H1 (cell line): Measurements from ENCODE around the gene ARMC6. TPM values are rescaled to one million over a fixed set of nuclear protein-coding genes. Genes with fewer than 3 reads are reported as not detected.

ENCODE experiments used
- CTCF ChIA-PET: fragments of 300-600 bp; sonication (Branson Sonifier 250); formaldehyde crosslinking; loops from one replicate; lab custom pipeline; 2021; ENCODE audit not compliant: partially characterized antibody; lab: Charles Lee
- POLR2A ChIA-PET: fragments of 300-600 bp; sonication (Branson Sonifier 250); formaldehyde crosslinking; loops from one replicate; lab custom pipeline; 2021; ENCODE audit warnings: inconsistent platforms; ENCODE audit not compliant: partially characterized antibody; lab: Charles Lee
- DNase-seq, 2 experiments: peaks; one replicate each; pipeline versions ENCODE4 v3.0.0 to v3.0.0-alpha.2; 2010 to 2022; ENCODE audit warnings: low spot score in 2 of 2, low read depth in 1 of 2, mixed read lengths in 1 of 2
- FAIRE-seq: peaks from 2 replicates; lab custom pipeline; 2011; peaks lifted over from hg19 to GRCh38; lab: Jason Lieb, UNC
- H2AFZ ChIP-seq: 2 replicates; pipeline ENCODE4 v1.8.1; 2012; ENCODE audit warnings: low read length, inconsistent platforms
- H2AK5ac ChIP-seq: 2 replicates; pipeline ENCODE4 v1.6.1; 2013; ENCODE audit warnings: low read depth, low read length
- H2BK120ac ChIP-seq: replicated peaks from 2 replicates; pipeline ENCODE3; 2013; ENCODE audit warnings: low read depth, low read length, inconsistent platforms
- H2BK12ac ChIP-seq: 2 replicates; pipeline ENCODE4 v1.6.1; 2013; ENCODE audit warnings: low read depth, low read length
- H2BK15ac ChIP-seq: 2 replicates; pipeline ENCODE4 v1.6.1; 2013; ENCODE audit warnings: low read length
- H2BK20ac ChIP-seq: 2 replicates; pipeline ENCODE4 v1.6.1; 2013; ENCODE audit warnings: low read length
- H2BK5ac ChIP-seq: 2 replicates; pipeline ENCODE4 v1.6.1; 2013; ENCODE audit warnings: low read depth, low read length
- H3K14ac ChIP-seq: 2 replicates; pipeline ENCODE4 v1.6.1; 2013; ENCODE audit warnings: inconsistent platforms; ENCODE audit not compliant: insufficient read length
- H3K18ac ChIP-seq: 2 replicates; pipeline ENCODE4 v1.6.1; 2013; ENCODE audit warnings: low read length; ENCODE audit errors: extremely low read depth
- H3K23ac ChIP-seq: 2 replicates; pipeline ENCODE4 v1.6.1; 2013; ENCODE audit warnings: inconsistent platforms; ENCODE audit not compliant: insufficient read length
- H3K23me2 ChIP-seq: 2 replicates; pipeline ENCODE4 v1.6.1; 2013; ENCODE audit warnings: low read depth, low read length
- H3K27ac ChIP-seq: 2 replicates; pipeline ENCODE4 v1.6.1; 2011; ENCODE audit warnings: low read depth, low read length, inconsistent platforms
- H3K27me3 ChIP-seq, 4 experiments: replicated peaks in 1 of 4; 1 replicate in 1 of 4; 2 replicates in 3 of 4; pipeline versions ENCODE4 v1.6.1 to v1.8.1; 2011 to 2013; ENCODE audit warnings: low read length in 3 of 4, mild to moderate bottlenecking in 3 of 4, inconsistent platforms in 2 of 4, mixed read lengths in 2 of 4, moderate library complexity in 1 of 4; ENCODE audit not compliant: control insufficient read depth in 3 of 4, insufficient read depth in 3 of 4; ENCODE audit errors: extremely low read depth in 1 of 4
- H3K36me3 ChIP-seq, 4 experiments: 2 replicates each; pipeline versions ENCODE4 v1.6.1 to v1.8.1; 2011 to 2013; ENCODE audit warnings: mild to moderate bottlenecking in 4 of 4, low read length in 3 of 4, moderate library complexity in 2 of 4, control low read depth in 1 of 4, inconsistent platforms in 1 of 4; ENCODE audit not compliant: insufficient read depth in 4 of 4, control insufficient read depth in 2 of 4
- H3K4ac ChIP-seq: replicated peaks from 2 replicates; pipeline ENCODE3; 2013; ENCODE audit warnings: low read length, low read depth, mixed read lengths, inconsistent platforms; ENCODE audit not compliant: insufficient read length
- H3K4me1 ChIP-seq, 4 experiments: replicated peaks in 1 of 4; 1 replicate in 1 of 4; 2 replicates in 3 of 4; pipeline versions ENCODE4 v1.6.1 to v1.8.1; 2011 to 2013; ENCODE audit warnings: low read length in 3 of 4, inconsistent platforms in 2 of 4, mixed read lengths in 1 of 4; ENCODE audit not compliant: insufficient read depth in 4 of 4, control insufficient read depth in 3 of 4
- H3K4me2 ChIP-seq, 2 experiments: 2 replicates each; pipeline versions ENCODE4 v1.6.1 to v1.8.1; 2011 to 2013; ENCODE audit warnings: low read depth in 2 of 2, low read length in 2 of 2, control low read depth in 1 of 2, inconsistent platforms in 1 of 2, mild to moderate bottlenecking in 1 of 2; ENCODE audit not compliant: insufficient read depth in 1 of 2
- H3K4me3 ChIP-seq, 4 experiments: fragments of 200-600, 300-600 bp in 1 of 4; sonication (generic), shearing (Covaris generic), sonication (Bioruptor Twin) in 1 of 4; 2 replicates each; pipeline versions ENCODE4 v1.5.1 to v1.8.1; 2011 to 2016; ENCODE audit warnings: low read length in 4 of 4, low read depth in 3 of 4, control low read depth in 2 of 4, inconsistent platforms in 2 of 4, mild to moderate bottlenecking in 2 of 4, mixed read lengths in 1 of 4, moderate library complexity in 1 of 4; ENCODE audit not compliant: insufficient read depth in 2 of 4; ENCODE audit errors: extremely low read depth in 1 of 4
- H3K56ac ChIP-seq: replicated peaks from 2 replicates; pipeline ENCODE3; 2013; ENCODE audit warnings: low read depth, mild to moderate bottlenecking, mixed read lengths, low read length, inconsistent platforms; ENCODE audit not compliant: insufficient read length
- H3K79me1 ChIP-seq: 2 replicates; pipeline ENCODE4 v1.6.1; 2013; ENCODE audit warnings: low read depth, low read length, control low read depth
- H3K79me2 ChIP-seq, 2 experiments: 2 replicates each; pipeline versions ENCODE4 v1.6.1 to v1.8.1; 2012 to 2013; ENCODE audit warnings: low read length in 2 of 2, mild to moderate bottlenecking in 2 of 2, inconsistent platforms in 1 of 2; ENCODE audit not compliant: insufficient read depth in 2 of 2, control insufficient read depth in 1 of 2
- H3K9ac ChIP-seq, 4 experiments: replicated peaks in 1 of 4; 1 replicate in 1 of 4; 2 replicates in 3 of 4; pipeline versions ENCODE4 v1.6.1 to v1.8.1; 2011 to 2013; ENCODE audit warnings: low read depth in 3 of 4, low read length in 3 of 4, control low read depth in 2 of 4, mild to moderate bottlenecking in 2 of 4, moderate library complexity in 2 of 4, inconsistent platforms in 1 of 4; ENCODE audit errors: extremely low read depth in 1 of 4
- H3K9me3 ChIP-seq, 2 experiments: 2 replicates each; pipeline versions ENCODE4 v1.6.1 to v1.8.1; 2012 to 2013; ENCODE audit warnings: mild to moderate bottlenecking in 2 of 2, moderate library complexity in 2 of 2, control low read depth in 1 of 2, inconsistent platforms in 1 of 2, low read depth in 1 of 2, low read length in 1 of 2, mixed read lengths in 1 of 2; ENCODE audit not compliant: insufficient read depth in 2 of 2
- H4K20me1 ChIP-seq, 2 experiments: replicated peaks in 1 of 2; 2 replicates each; pipeline versions ENCODE3 to v1.8.1; 2011 to 2013; ENCODE audit warnings: inconsistent platforms in 2 of 2, low read length in 2 of 2, mild to moderate bottlenecking in 1 of 2; ENCODE audit not compliant: insufficient read depth in 2 of 2, control insufficient read depth in 1 of 2
- H4K5ac ChIP-seq: 2 replicates; pipeline ENCODE4 v1.6.1; 2013; ENCODE audit warnings: low read length, low read depth, mixed read lengths, inconsistent platforms; ENCODE audit not compliant: insufficient read length
- H4K8ac ChIP-seq: 2 replicates; pipeline ENCODE4 v1.8.0; 2013; ENCODE audit warnings: mild to moderate bottlenecking, moderate library complexity, low read length, inconsistent platforms; ENCODE audit not compliant: insufficient read depth; ENCODE audit errors: extremely low read depth
- H4K91ac ChIP-seq: replicated peaks from 2 replicates; pipeline ENCODE3; 2013; ENCODE audit warnings: low read length, mixed read lengths, inconsistent platforms; ENCODE audit not compliant: insufficient read length
- BACH1 ChIP-seq: IDR thresholded peaks from 2 replicates; pipeline ENCODE4 v1.6.1; 2012; ENCODE audit warnings: low read length, improper control_type of control experiment
- EP300 ChIP-seq, 2 experiments: IDR thresholded peaks; 1 replicate in 1 of 2; 2 replicates in 1 of 2; pipeline ENCODE4 v1.6.1; 2011 to 2012; ENCODE audit warnings: low read depth in 2 of 2, low read length in 2 of 2, mild to moderate bottlenecking in 2 of 2, borderline replicate concordance in 1 of 2, inconsistent platforms in 1 of 2, moderate library complexity in 1 of 2
- HDAC2 ChIP-seq, 2 experiments: fragments of 300-600 bp in 1 of 2; sonication (generic) in 1 of 2; IDR thresholded peaks; 2 replicates each; pipeline ENCODE4 v1.6.1; 2011 to 2012; ENCODE audit warnings: low read depth in 2 of 2, low read length in 2 of 2, mild to moderate bottlenecking in 2 of 2, moderate library complexity in 2 of 2, borderline replicate concordance in 1 of 2, inconsistent platforms in 1 of 2
- HDAC6 ChIP-seq: IDR thresholded peaks from one replicate; pipeline ENCODE4 v1.7.1; 2012; ENCODE audit warnings: low read depth, mild to moderate bottlenecking, inconsistent platforms, low read length, moderate library complexity
- JUN ChIP-seq: IDR thresholded peaks from 2 replicates; pipeline ENCODE4 v1.6.1; 2011; ENCODE audit warnings: low read depth, mild to moderate bottlenecking, improper control_type of control experiment, low read length
- PHF8 ChIP-seq: fragments of 200-600 bp; sonication (generic); conservative IDR thresholded peaks from 2 replicates; pipeline ENCODE4 v1.7.1; 2012; ENCODE audit warnings: low read depth, mild to moderate bottlenecking, inconsistent platforms, low read length, moderate library complexity
- RAD21 ChIP-seq, 2 experiments: IDR thresholded peaks in 1 of 2; conservative IDR thresholded peaks in 1 of 2; 2 replicates each; pipeline ENCODE4 v1.6.1; 2011; ENCODE audit warnings: low read depth in 2 of 2, low read length in 2 of 2, improper control_type of control experiment in 1 of 2, inconsistent platforms in 1 of 2, mild to moderate bottlenecking in 1 of 2, moderate library complexity in 1 of 2
- SIRT6 ChIP-seq: IDR thresholded peaks from one replicate; pipeline ENCODE4 v1.7.1; 2012; ENCODE audit warnings: low read length, inconsistent platforms
- SRF ChIP-seq: IDR thresholded peaks from 2 replicates; pipeline ENCODE4 v1.6.1; 2011; ENCODE audit warnings: mild to moderate bottlenecking, low read depth, low read length, moderate library complexity
- TEAD4 ChIP-seq: IDR thresholded peaks from 2 replicates; pipeline ENCODE4 v1.6.1; 2012; ENCODE audit warnings: low read depth, low read length, inconsistent platforms, mixed read lengths
- WGBS, 2 experiments: shearing (Covaris generic) in 1 of 2; methylation state at CpG; one replicate each; pipeline versions ENCODE4 v1.1.6 to v1.1.7; 2013 to 2015; ENCODE audit warnings: low lambda C conversion rate in 2 of 2, mixed read lengths in 2 of 2, inconsistent platforms in 1 of 2, low coverage in 1 of 2, missing lambda C conversion rate in 1 of 2; ENCODE audit not compliant: insufficient replicate concordance in 2 of 2, insufficient coverage in 1 of 2, insufficient read length in 1 of 2; ENCODE audit errors: extremely low coverage in 1 of 2, missing lambda C conversion rate in 1 of 2; 5-methylcytosine and 5-hydroxymethylcytosine counted together
- polyA plus RNA-seq, 7 experiments: library from polyadenylated mRNA; depleted of rRNA in 3 of 7; stranded (reverse) in 5 of 7; unstranded in 2 of 7; fragments of >200 nt in 5 of 7; fragments of 200-250 nt in 2 of 7; gene quantifications; 1 replicate in 5 of 7; 2 replicates in 1 of 7; 4 replicates in 1 of 7; pipeline versions ENCODE4 v1.2.1 to v1.2.3, GENCODE V29; 2011 to 2013; ENCODE audit warnings: missing spikeins in 2 of 7, mixed read lengths in 2 of 7
- total RNA-seq: library from RNA; stranded (reverse); fragmentation: NEBNext Ultra II Directional; extraction: Animal tissue kit (Norgen Biotek cat#: 25700); gene quantifications from 2 replicates; pipeline ENCODE4 v1.2.1, GENCODE V29; 2021
- TF ChIP-seq, protein P1 (sequence below): IDR thresholded peaks from 2 replicates; pipeline ENCODE4 v1.6.1; 2011; ENCODE audit warnings: low read length, improper control_type of control experiment

ARMC6 gene
- total and polyA plus RNA-seq, 2 of the 8 experiments (the other 6 are each of a cell fraction or from before 2014, with no cell fraction given): 67.1 to 68.3 TPM

DNA sequence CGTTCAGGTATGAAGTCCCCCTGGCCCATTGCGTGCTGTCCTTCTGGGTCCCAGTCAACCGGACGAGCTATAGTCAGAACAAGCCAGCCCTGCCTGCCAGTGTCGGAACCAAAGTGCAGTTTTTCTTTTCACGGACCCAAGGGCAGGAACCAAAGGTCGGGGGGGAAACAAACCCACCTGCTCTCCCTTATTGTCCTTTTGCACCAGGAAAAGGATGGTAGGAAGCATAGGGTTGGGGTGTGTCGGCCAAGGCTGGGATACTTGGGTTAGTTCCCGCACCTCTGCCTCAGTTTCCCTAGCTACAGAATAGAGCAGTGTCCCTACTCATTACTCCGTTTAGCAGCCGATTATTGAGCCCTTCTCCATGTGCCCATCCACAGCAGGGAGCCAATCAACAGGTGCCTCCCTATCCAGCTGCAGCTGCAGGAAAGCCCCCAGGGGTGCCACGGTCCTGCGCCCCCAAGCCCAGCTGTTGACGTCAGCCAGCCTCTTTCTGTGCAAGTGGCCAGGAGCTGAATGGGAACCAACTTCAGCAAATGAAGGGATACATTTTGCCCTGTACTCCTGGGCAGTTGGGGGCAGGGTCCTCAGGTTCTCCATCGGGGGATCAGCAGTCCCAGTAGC is 21.0 kb downstream of the ARMC6 start:
- no peak overlapping the region for H3K4ac ChIP-seq
- H3K14ac ChIP-seq: no peak overlapping the region
- H4K91ac ChIP-seq: no peak overlapping the region
- no peak overlapping the region for H4K5ac ChIP-seq
- 91% methylated on average over 11 of the region's 15 CpGs; no CpG with 5 or more reads in 1 of the 2 experiments for WGBS, 2 experiments
- no peaks in the 10 kb centered on the region for H3K79me2 ChIP-seq
- FAIRE-seq (no peak), DNase-seq (no peak)
- POLR2A ChIA-PET: interaction anchor here (1.3 kb wide), 2 partner anchors 9 to 11 kb away, joined by 4 read pairs; partner anchors contain the start of gene SLC25A42
- no peak overlapping the region for H4K8ac ChIP-seq
- H3K4me2 ChIP-seq: no peak overlapping the region
- no peaks in the 10 kb centered on the region for H3K4me1 ChIP-seq
- H2AFZ ChIP-seq: no peak overlapping the region
- H3K9ac ChIP-seq: no peak overlapping the region
- CTCF ChIA-PET: interaction anchor here (0.7 to 6.8 kb wide), 18 partner anchors 8 to 175 kb away, joined by 3 to 58 read pairs (median 6); no protein-coding TSS in a partner anchor
- no peak overlapping the region for H3K23ac ChIP-seq
- H3K79me1 ChIP-seq: peaks cover 4% of the 10 kb centered on the region; the same call in 1 of the 2 replicates
- H3K56ac ChIP-seq: no peak overlapping the region
- H3K27me3 ChIP-seq: no peaks in the 10 kb centered on the region; a peak in 2 of 7 replicates
- H3K18ac ChIP-seq: no peak overlapping the region
- no peak overlapping the region for H2BK120ac ChIP-seq
- H3K36me3 ChIP-seq: peaks cover 24 to 52% (median 44%) of the 10 kb centered on the region in 4 experiments
- no peak overlapping the region for H2BK20ac ChIP-seq
- H3K27ac ChIP-seq: no peak overlapping the region
- H3K23me2 ChIP-seq: no peaks in the 10 kb centered on the region
- no peak overlapping the region for H2BK12ac ChIP-seq
- H3K4me3 ChIP-seq: no peak overlapping the region
- no peaks in the 10 kb centered on the region for H3K9me3 ChIP-seq
- peaks cover 15 to 32% of the 10 kb centered on the region in 2 experiments for H4K20me1 ChIP-seq
- H2BK5ac ChIP-seq: no peak overlapping the region
- no peak overlapping the region for H2AK5ac ChIP-seq
- no peak overlapping the region for H2BK15ac ChIP-seq
- no peak for TF ChIP-seq HDAC2 (IDR thresholded peaks at IDR 0.05; ENCODE audit: borderline replicate concordance in 1 of 2, low read depth in 2 of 2, low read length in 2 of 2)
- no peak for TF ChIP-seq BACH1
- no peak for TF ChIP-seq SIRT6
- TF ChIP-seq RAD21 (IDR thresholded peaks at IDR 0.05 in 1 of 2, conservative IDR thresholded peaks at IDR 0.05 in 1 of 2; ENCODE audit: low read depth in 2 of 2, low read length in 2 of 2): no peak
- no peak for TF ChIP-seq PHF8
- TF ChIP-seq, protein P1, sequence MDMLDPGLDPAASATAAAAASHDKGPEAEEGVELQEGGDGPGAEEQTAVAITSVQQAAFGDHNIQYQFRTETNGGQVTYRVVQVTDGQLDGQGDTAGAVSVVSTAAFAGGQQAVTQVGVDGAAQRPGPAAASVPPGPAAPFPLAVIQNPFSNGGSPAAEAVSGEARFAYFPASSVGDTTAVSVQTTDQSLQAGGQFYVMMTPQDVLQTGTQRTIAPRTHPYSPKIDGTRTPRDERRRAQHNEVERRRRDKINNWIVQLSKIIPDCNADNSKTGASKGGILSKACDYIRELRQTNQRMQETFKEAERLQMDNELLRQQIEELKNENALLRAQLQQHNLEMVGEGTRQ: no peak
- TF ChIP-seq SRF: no peak
- no peak for TF ChIP-seq TEAD4
- no peak for TF ChIP-seq JUN
- no peak for TF ChIP-seq HDAC6
- TF ChIP-seq EP300 (IDR thresholded peaks at IDR 0.05; ENCODE audit: borderline replicate concordance in 1 of 2, low read depth in 2 of 2, low read length in 2 of 2): no peak
